ENCODE measurements around the gene CEL.

CEL gene

DNA sequence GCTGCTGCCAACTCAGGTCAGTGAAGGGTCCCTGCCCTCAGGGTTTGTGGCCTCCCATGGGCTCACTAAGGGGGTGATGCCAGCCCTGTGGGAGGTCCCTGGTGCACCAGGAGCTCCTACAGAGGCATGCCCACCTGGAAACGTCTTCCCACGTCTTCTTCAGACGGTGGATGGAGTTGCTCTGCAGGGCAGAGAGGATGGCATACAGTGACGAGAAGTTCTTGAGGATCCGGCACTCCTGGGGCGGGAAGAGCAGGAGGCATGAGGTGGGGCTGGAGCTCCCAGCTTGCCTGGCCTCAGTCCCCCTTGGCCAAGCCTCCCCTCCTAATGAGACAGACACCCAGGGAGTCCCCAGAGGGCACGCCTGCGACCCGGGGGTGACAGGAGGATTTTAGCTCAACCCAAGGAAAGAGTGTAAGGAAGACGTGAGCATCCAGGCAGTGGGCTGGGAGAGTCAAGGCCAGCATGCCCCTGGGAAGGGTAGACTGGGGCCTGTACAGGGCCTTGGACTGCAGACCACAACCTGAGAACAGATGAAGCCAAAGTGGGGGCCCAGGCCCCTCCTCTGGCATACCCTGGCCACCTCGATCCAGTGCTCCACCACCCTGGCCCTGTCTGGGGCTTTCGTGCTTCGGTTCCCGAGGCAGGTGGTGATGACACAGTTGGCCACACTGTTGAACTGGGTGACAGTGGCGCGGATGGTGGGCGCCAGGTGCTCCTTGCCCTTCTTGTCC lies 44.9 kb downstream of the CEL start:
- peak; percentile 47 for DNase-seq

GRCh38 chr9:133107245-133107722 lies 45.5 kb downstream of the CEL start:
- DNase-seq, result peak; percentile 52

GRCh38 chr9:133107961-133108793 lies 46.4 kb downstream of the CEL start:
- DNase-seq, result peak; percentile 47

GRCh38 chr9:133108794-133109641 lies 47.2 kb downstream of the CEL start:
- DNase-seq, result peak; percentile 55

- no peak for DNase-seq
Measured at GRCh38 chr9:133109931-133110650, 48.3 kb downstream of the CEL start.

- DNase-seq, result no peak
Measured at GRCh38 chr9:133111808-133112662, 50.3 kb downstream of the CEL start.

DNA sequence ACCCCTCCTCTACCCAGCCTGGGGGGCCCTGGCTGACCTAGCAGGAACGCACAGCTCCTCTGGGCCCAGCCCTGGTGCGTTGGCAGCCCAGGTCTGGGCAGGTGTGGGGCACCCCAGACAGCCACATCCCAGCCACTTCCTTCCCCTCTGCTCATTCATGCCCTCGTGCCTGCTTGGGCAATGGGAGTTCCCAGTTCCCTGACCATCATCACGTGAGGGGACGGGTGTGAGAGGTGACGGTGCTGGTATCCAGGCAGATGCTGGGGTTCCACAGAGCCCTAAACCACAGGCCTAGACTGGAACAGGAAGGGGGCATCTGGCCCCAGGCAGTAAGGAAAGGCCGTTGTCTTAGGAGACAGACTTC lies 50.9 kb downstream of the CEL start:
- DNase-seq, result peak; percentile 74

GRCh38 chr9:133113163-133113948 lies 51.6 kb downstream of the CEL start:
- DNase-seq, result no peak

DNA sequence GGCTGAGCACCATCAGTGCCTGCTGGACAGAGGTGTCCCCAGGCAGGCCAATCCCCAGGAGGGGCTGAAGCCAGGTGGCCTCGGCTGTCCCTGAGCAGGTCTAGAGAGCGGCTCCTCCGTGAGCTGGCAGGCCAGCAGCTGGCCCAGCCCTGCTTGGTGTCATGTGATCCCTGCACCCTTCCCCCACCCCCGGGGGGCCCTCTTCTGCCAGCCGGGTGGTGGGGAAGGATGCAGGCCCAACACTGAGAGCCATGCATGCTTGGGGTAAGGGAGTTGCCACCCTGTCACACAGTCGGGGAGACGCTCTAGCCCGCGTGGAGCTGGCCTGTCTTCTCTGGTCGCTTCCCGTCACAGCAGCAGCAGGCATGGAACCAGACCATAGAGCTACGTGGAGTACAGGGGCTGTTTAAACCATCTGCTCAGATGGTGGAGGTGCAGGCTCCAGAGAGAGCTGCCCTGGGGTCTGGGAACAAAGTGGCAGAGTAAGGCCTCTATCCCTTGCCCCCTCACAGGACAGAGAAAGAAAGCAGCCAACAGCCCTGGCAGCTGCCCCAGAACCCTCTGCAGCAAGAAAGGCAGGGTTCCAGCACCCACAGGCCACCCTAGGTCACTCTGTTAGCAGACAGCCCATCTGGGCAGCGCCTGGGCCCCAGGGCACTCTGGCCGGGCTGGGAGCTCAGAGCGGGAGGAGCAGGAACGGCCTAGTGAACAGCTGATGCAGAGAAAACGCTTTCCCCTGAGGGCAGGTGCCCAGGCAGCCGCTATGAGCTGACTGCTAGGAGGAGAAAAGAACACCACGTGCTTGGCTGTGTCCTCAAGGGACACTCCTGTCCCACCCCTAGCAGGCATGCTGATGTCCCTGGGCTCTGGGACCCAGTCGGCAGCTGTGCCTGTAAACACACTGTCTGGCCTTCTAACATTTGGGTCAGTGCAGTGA lies 52.4 kb downstream of the CEL start:
- no peak for DNase-seq

- DNase-seq, result no peak
Measured at GRCh38 chr9:133114886-133115603, 53.3 kb downstream of the CEL start.

DNA sequence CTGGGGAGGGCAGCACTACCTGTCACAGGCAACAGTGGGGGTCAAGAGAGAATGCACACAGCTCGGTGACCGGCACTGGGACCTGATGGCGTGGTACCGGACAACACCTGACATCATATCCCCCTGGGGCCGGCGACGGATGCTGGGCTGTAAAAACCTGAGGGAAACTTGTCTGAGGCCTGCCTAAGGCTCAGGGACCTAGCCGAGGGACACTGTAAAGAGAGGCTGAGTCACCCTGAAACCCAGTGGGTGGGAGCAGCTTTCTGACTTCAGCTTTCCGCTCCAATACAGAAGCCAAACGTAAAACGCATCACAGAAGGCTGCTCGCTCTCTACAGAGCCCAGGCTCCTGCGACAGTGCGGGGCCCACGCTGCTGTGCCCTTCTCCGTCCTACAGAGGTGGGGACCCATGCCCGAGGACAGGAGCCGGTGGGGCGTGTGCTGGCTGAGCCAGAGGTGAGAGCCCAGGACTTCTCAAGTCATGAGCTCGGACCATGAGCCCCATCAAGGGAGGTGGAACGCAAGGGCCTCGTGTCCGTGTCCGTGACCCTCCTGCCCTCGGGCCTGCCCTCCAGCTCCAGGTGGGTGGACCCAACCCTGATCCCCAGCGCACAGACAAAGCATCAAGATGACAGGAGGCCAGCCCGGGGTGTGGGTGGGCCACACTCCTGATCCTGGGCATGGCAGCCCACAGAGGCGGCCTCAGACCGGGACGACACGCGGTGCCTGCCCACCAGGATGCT lies 54.0 kb downstream of the CEL start:
- peak; percentile 89 for DNase-seq

- DNase-seq, result peak; percentile 61
Measured at GRCh38 chr9:133116346-133117231, 54.8 kb downstream of the CEL start.

DNA sequence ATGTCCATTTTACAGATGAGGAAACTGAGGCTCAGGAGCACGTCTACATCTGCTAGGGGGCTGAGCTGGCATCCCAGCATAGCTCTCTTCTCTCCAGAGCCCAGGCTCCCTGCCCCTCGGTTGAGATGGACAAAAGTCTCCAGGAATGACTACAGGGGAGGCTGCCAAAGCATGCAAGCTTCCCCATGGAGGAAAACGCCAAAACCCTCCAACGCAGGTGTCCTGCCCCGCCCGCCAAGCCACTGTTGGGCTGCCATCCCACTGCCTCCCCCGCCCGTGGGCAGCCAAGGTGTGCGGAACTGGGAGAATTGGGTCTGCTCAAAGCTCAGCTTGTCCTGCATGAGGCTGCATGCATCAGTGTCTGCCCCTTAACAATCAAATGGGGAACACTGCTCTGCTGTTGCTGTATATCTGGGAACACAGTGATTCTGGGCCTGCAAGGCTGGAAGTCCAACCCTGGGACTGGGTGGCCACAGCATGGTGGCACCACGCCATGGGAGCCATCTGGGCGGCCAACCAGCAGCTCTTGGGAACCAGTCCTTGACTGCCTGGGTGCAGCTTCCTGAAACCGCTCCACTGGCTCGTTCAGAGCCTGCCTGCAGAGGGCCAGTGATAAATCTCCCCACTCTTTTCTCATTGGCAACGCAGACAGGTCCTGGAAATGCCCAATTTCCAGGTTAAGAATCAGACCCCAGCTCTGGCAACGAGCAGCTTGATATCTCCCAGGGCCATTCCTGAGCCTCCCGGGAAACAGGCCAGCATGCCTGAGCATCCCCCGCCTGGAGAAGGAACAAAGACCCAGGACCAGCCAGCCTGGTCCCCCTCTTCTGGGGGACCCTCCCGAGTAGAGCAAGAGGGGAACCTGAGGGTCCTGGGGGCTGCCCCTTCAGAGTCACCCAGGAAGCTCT lies 55.7 kb downstream of the CEL start:
- DNase-seq, result no peak

DNA sequence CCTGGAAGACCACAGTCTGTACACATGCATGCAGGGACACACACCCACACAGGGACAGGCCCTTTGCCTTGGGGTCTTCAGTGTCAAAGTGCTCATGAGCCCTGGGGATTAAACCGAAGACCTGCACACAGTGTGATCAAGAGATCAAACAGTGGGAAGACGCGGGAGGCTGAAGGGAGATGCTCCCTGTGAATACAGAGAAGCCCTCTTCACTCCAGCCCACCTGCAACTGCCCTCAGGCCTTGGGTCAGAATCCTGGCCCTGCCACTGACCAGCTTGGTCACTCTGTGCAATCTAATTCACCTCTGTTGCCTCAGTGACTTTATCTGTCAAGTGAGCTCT lies 56.4 kb downstream of the CEL start:
- DNase-seq, result no peak

DNA sequence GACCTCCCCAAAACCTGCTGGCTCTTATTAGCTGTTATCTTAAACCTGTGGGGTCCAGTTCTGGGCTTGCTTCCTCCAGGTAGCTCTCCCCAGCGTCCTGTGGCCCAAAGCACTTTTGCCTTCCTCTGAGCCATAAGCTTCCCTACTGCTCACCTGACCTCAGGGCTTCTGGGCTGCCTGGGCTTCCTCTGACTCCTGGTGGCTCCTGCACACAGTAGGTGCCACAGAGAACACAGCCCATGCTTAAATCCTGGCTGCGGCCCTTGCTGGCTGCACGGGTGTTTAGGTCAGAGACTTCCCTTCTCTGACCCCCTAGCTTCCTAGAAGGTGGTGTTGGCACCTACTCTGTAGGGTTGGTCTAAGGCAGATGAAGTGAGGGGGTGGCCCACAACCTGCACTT lies 56.8 kb downstream of the CEL start:
- no peak for DNase-seq
